SK-N-SH (cell line): ENCODE measurements around the gene LGALS12. TPM values are rescaled to one million over a fixed set of nuclear protein-coding genes. Genes with fewer than 3 reads are reported as not detected.

Experiments
- CTCF ChIA-PET: fragments of 300-600, 350-600 bp; formaldehyde crosslinking; extraction: SDS; loops from one replicate; lab custom pipeline; 2021; lab: Yijun Ruan, JAX
- POLR2A ChIA-PET: fragments of 350-600 bp; sonication (Branson Sonifier 250); formaldehyde crosslinking; extraction: SDS; loops from one replicate; lab custom pipeline; 2020; ENCODE audit warnings: antibody characterized with exemption, inconsistent platforms; lab: Yijun Ruan, JAX
- DNase-seq: peaks from one replicate; pipeline ENCODE4 v3.0.0; 2012
- H2AFZ ChIP-seq: fragments of 200-600 bp; sonication (generic); 2 replicates; pipeline ENCODE4 v1.8.1; 2016; ENCODE audit warnings: antibody characterized with exemption, mild to moderate bottlenecking, low read depth
- H3F3A ChIP-seq: fragments of 200-600 bp; sonication (generic); replicated peaks from 2 replicates; pipeline ENCODE3; 2016; ENCODE audit warnings: antibody characterized with exemption, mild to moderate bottlenecking; ENCODE audit not compliant: insufficient read depth
- H3K27ac ChIP-seq, 2 experiments: fragments of 200-500 bp in 1 of 2; fragments of 200-600 bp in 1 of 2; sonication (Bioruptor generic) in 1 of 2; sonication (generic), shearing (Covaris generic) in 1 of 2; 2 replicates each; pipeline versions ENCODE4 v1.5.1 to v1.6.1; 2014 to 2016; ENCODE audit warnings: low read depth in 2 of 2, inconsistent platforms in 1 of 2, low read length in 1 of 2, mild to moderate bottlenecking in 1 of 2, mixed read lengths in 1 of 2
- H3K27me3 ChIP-seq: fragments of 200-600 bp; sonication (generic), shearing (Covaris generic); 2 replicates; pipeline ENCODE4 v1.6.1; 2016; ENCODE audit warnings: mixed run types; ENCODE audit not compliant: insufficient read depth
- H3K36me3 ChIP-seq, 2 experiments: fragments of 200-500 bp in 1 of 2; fragments of 200-600 bp in 1 of 2; sonication (Bioruptor generic) in 1 of 2; sonication (generic) in 1 of 2; replicated peaks in 1 of 2; 2 replicates each; pipeline versions ENCODE3 to v1.5.1; 2014 to 2016; ENCODE audit warnings: low read length in 1 of 2, mild to moderate bottlenecking in 1 of 2; ENCODE audit not compliant: insufficient read depth in 2 of 2, control insufficient read depth in 1 of 2
- H3K4me1 ChIP-seq, 2 experiments: fragments of 200-500 bp in 1 of 2; fragments of 200-600 bp in 1 of 2; sonication (Bioruptor generic) in 1 of 2; sonication (generic), shearing (Covaris generic) in 1 of 2; 2 replicates each; pipeline versions ENCODE4 v1.5.1 to v1.6.1; 2014 to 2016; ENCODE audit warnings: low read depth in 1 of 2, low read length in 1 of 2, mixed run types in 1 of 2; ENCODE audit not compliant: insufficient read depth in 2 of 2, control insufficient read depth in 1 of 2
- H3K4me2 ChIP-seq: fragments of 200-600 bp; sonication (generic), shearing (Covaris generic); 2 replicates; pipeline ENCODE4 v1.6.1; 2017; ENCODE audit warnings: mixed run types
- H3K4me3 ChIP-seq, 2 experiments: fragments of 200-500 bp in 1 of 2; fragments of 200-600 bp in 1 of 2; sonication (Bioruptor generic) in 1 of 2; sonication (generic), shearing (Covaris generic) in 1 of 2; 2 replicates each; pipeline versions ENCODE4 v1.5.1 to v1.8.1; 2014 to 2016; ENCODE audit warnings: low read depth in 2 of 2, inconsistent platforms in 1 of 2, low read length in 1 of 2, mild to moderate bottlenecking in 1 of 2, mixed read lengths in 1 of 2, moderate library complexity in 1 of 2
- H3K79me2 ChIP-seq: fragments of 200-600 bp; sonication (generic); 2 replicates; pipeline ENCODE4 v1.8.1; 2017; ENCODE audit warnings: mild to moderate bottlenecking; ENCODE audit not compliant: insufficient read depth
- H3K9ac ChIP-seq: fragments of 200-600 bp; sonication (generic); 2 replicates; pipeline ENCODE4 v1.6.1; 2017; ENCODE audit warnings: mixed run types
- H3K9me2 ChIP-seq: fragments of 200-600 bp; sonication (generic); 2 replicates; pipeline ENCODE4 v1.6.1; 2017; ENCODE audit warnings: mixed run types
- H3K9me3 ChIP-seq: fragments of 200-600 bp; sonication (generic); 2 replicates; pipeline ENCODE4 v1.6.1; 2017; ENCODE audit warnings: mixed run types, mild to moderate bottlenecking, moderate library complexity
- H4K20me1 ChIP-seq: fragments of 200-600 bp; sonication (generic); 2 replicates; pipeline ENCODE4 v1.6.1; 2017; ENCODE audit warnings: mild to moderate bottlenecking, mixed run types; ENCODE audit not compliant: insufficient read depth
- CHD2 ChIP-seq: fragments of 150-350 bp; IDR thresholded peaks from 2 replicates; pipeline ENCODE4 v1.6.1; 2018; ENCODE audit warnings: low read length; ENCODE audit not compliant: partially characterized antibody
- CTCF ChIP-seq: fragments of 200-600 bp; sonication (generic); IDR thresholded peaks from 2 replicates; pipeline ENCODE4 v1.6.1; 2017; ENCODE audit warnings: antibody characterized with exemption, mild to moderate bottlenecking, moderate library complexity
- ELF1 ChIP-seq: IDR thresholded peaks from 2 replicates; pipeline ENCODE4 v1.4.0; 2012
- EP300 ChIP-seq, 2 experiments: IDR thresholded peaks; 2 replicates each; pipeline versions ENCODE4 v1.4.0 to v1.6.1; 2012; ENCODE audit warnings: borderline replicate concordance in 1 of 2, low read depth in 1 of 2, low read length in 1 of 2
- EZH2phosphoT487 ChIP-seq: fragments of 200-600 bp; sonication (generic); IDR thresholded peaks from 2 replicates; pipeline ENCODE4 v1.6.1; 2017; ENCODE audit warnings: low read depth, mixed run types, mild to moderate bottlenecking, antibody characterized with exemption, moderate library complexity, borderline replicate concordance
- FOXJ3 ChIP-seq: sonication (generic); formaldehyde crosslinking; IDR thresholded peaks from 2 replicates; pipeline ENCODE4 v1.5.1; 2020; ENCODE audit warnings: mild to moderate bottlenecking, missing genetic modification reagents
- FOXM1 ChIP-seq: IDR thresholded peaks from 2 replicates; pipeline ENCODE4 v1.4.0; 2012; ENCODE audit warnings: low read depth, mild to moderate bottlenecking
- GABPA ChIP-seq: IDR thresholded peaks from 2 replicates; pipeline ENCODE4 v1.4.0; 2012; ENCODE audit warnings: low read depth, mild to moderate bottlenecking
- GATA2 ChIP-seq: sonication (generic); formaldehyde crosslinking; IDR thresholded peaks from 2 replicates; pipeline ENCODE4 v1.5.0; 2020; ENCODE audit warnings: mild to moderate bottlenecking, missing genetic modification reagents
- JUND ChIP-seq: IDR thresholded peaks from 2 replicates; pipeline ENCODE4 v1.4.0; 2012
- MAX ChIP-seq: IDR thresholded peaks from 2 replicates; pipeline ENCODE4 v1.4.0; 2012; ENCODE audit warnings: low read depth
- MXI1 ChIP-seq: IDR thresholded peaks from 2 replicates; pipeline ENCODE4 v1.6.1; 2012; ENCODE audit warnings: mild to moderate bottlenecking, low read depth, low read length, improper control_type of control experiment
- NFIC ChIP-seq: IDR thresholded peaks from 2 replicates; pipeline ENCODE4 v1.4.0; 2012; ENCODE audit warnings: borderline replicate concordance
- RCOR1 ChIP-seq: fragments of 150-350 bp; IDR thresholded peaks from 2 replicates; pipeline ENCODE4 v1.6.1; 2017; ENCODE audit warnings: antibody characterized with exemption, low read length
- REST ChIP-seq: IDR thresholded peaks from 2 replicates; pipeline ENCODE4 v1.6.1; 2012; ENCODE audit warnings: mild to moderate bottlenecking, low read depth, low read length, moderate library complexity
- RFX5 ChIP-seq: IDR thresholded peaks from 2 replicates; pipeline ENCODE4 v1.6.1; 2012; ENCODE audit warnings: mild to moderate bottlenecking, improper control_type of control experiment, low read length
- SMC3 ChIP-seq: IDR thresholded peaks from 2 replicates; pipeline ENCODE4 v1.6.1; 2012; ENCODE audit warnings: low read depth, low read length, improper control_type of control experiment
- TAF1 ChIP-seq: IDR thresholded peaks from 2 replicates; pipeline ENCODE4 v1.6.1; 2012; ENCODE audit warnings: low read depth, mild to moderate bottlenecking, low read length, moderate library complexity, borderline replicate concordance
- USF1 ChIP-seq: IDR thresholded peaks from 2 replicates; pipeline ENCODE4 v1.4.0; 2012; ENCODE audit warnings: low read depth, borderline replicate concordance
- YY1 ChIP-seq: IDR thresholded peaks from 2 replicates; pipeline ENCODE4 v1.4.0; 2012; ENCODE audit warnings: low read depth, mild to moderate bottlenecking
- WGBS: methylation state at CpG from one replicate; pipeline ENCODE4 v1.1.6; 2017; ENCODE audit warnings: low lambda C conversion rate; 5-methylcytosine and 5-hydroxymethylcytosine counted together
- polyA plus RNA-seq, 3 experiments: library from polyadenylated mRNA; depleted of rRNA; stranded (reverse); fragments of >200 nt; gene quantifications; 2 replicates each; pipeline ENCODE4 v1.2.3, GENCODE V29; 2012

LGALS12 gene
- polyA plus RNA-seq, 1 of the 3 experiments (the other 2 are of a cell fraction) = not detected

- TF ChIP-seq FOXM1 (no peak), JUND (no peak), GATA2 (CRISPR knock-in tag) (no peak), FOXJ3 (CRISPR knock-in tag) (no peak), ELF1 (no peak), EZH2phosphoT487 (no peak), GABPA (no peak), REST (no peak), CTCF (no peak), USF1 (no peak), EP300 (IDR thresholded peaks at IDR 0.05; ENCODE audit: borderline replicate concordance in 1 of 2, low read depth in 1 of 2, low read length in 1 of 2) (no peak), YY1 (no peak), NFIC (no peak), SMC3 (no peak), RFX5 (no peak), MAX (no peak), RCOR1 (no peak), MXI1 (no peak), CHD2 (no peak), TAF1 (no peak)
- CTCF ChIA-PET = no interaction called here
- no peak overlapping the region for H3K4me3 ChIP-seq
- no peaks in the 10 kb centered on the region for H3K79me2 ChIP-seq
- no peak overlapping the region for H2AFZ ChIP-seq
- no peaks in the 10 kb centered on the region for H3F3A ChIP-seq
- H3K4me1 ChIP-seq = no peaks in the 10 kb centered on the region
- H3K9ac ChIP-seq = no peak overlapping the region
- 13% methylated on average over 2 of the region's 2 CpGs for WGBS
- DNase-seq = no peak
- H3K27me3 ChIP-seq = no peaks in the 10 kb centered on the region
- H4K20me1 ChIP-seq = no peaks in the 10 kb centered on the region
- H3K36me3 ChIP-seq = no peaks in the 10 kb centered on the region
- no peak overlapping the region for H3K27ac ChIP-seq
- no peaks in the 10 kb centered on the region for H3K9me2 ChIP-seq
- peaks cover 6% of the 10 kb centered on the region; the same call in 1 of the 2 replicates for H3K9me3 ChIP-seq
- no peak overlapping the region for H3K4me2 ChIP-seq
- POLR2A ChIA-PET = no interaction called here
Observed at GRCh38 chr11:63502252-63502820, 3.5 kb upstream of the LGALS12 start.
